Astrocyte of the cerebellum (primary cell): Measurements from ENCODE around the gene BCKDK.
"Not testable (repeated sequence)": the region's sequence is repeated elsewhere in the genome, so short reads cannot be mapped to it uniquely, and the experiment has no call there.

Source experiments
- DNase-seq: peaks from one replicate; pipeline ENCODE4 v3.0.0-alpha.2; 2011; ENCODE audit warnings: low read depth
- H3K4me3 ChIP-seq: 2 replicates; pipeline ENCODE4 v1.5.1; 2011; ENCODE audit warnings: mild to moderate bottlenecking, low read depth, low read length, moderate library complexity
- CTCF ChIP-seq: IDR thresholded peaks from 2 replicates; pipeline ENCODE4 v1.5.1; 2012; ENCODE audit warnings: low read length, low read depth, moderate library complexity, mild to moderate bottlenecking; ENCODE audit errors: missing control alignments
- in situ Hi-C: cut with HindIII; loops from 2 replicates; pipeline ENCODE4 v1.10.0; 2017; ENCODE audit warnings: low sequenced_read_pairs

The BCKDK gene

GRCh38 chr16:31136287-31136662 lies 28.1 kb downstream of the BCKDK start:
- DNase-seq, result no peak
- no peak for TF ChIP-seq CTCF
- no peak overlapping the region for H3K4me3 ChIP-seq
- in situ Hi-C loops, result no loop called here

GRCh38 chr16:31136822-31137499 lies 28.8 kb downstream of the BCKDK start:
- H3K4me3 ChIP-seq, DNase-seq, in situ Hi-C loops: not testable (repeated sequence)

GRCh38 chr16:31138621-31139578 lies 30.7 kb downstream of the BCKDK start:
- no peak for DNase-seq
- no peak overlapping the region for H3K4me3 ChIP-seq
- in situ Hi-C loops, result no loop called here
- no peak for TF ChIP-seq CTCF

GRCh38 chr16:31141071-31141469 lies 32.9 kb downstream of the BCKDK start:
- in situ Hi-C loops, DNase-seq, H3K4me3 ChIP-seq: not testable (repeated sequence)

- no peak for TF ChIP-seq CTCF
- in situ Hi-C loops, result no loop called here
- DNase-seq, result no peak
- H3K4me3 ChIP-seq, result peak overlapping the region; percentile 26
These were observed 33.4 kb downstream of the BCKDK start for GRCh38 chr16:31141489-31142108.

GRCh38 chr16:31142109-31143010 lies 34.2 kb downstream of the BCKDK start:
- peak overlapping the region; percentile 36 for H3K4me3 ChIP-seq
- in situ Hi-C loops, result no loop called here
- peak; percentile 95 for DNase-seq
- TF ChIP-seq CTCF, result peak; percentile 89
